Raji (cell line): ENCODE data around the gene FCN1.

Experiments
- POLR2A ChIP-seq: IDR thresholded peaks from 2 replicates; pipeline ENCODE4 v1.6.1; 2011; ENCODE audit warnings: low read depth, low read length, control low read depth; ENCODE audit not compliant: insufficient read depth

Gene FCN1

GRCh38 chr9:134896834-134897583, 20.7 kb downstream of the FCN1 start:
- no peak for TF ChIP-seq POLR2A

GRCh38 chr9:134895908-134896833, 21.5 kb downstream of the FCN1 start:
- no peak for TF ChIP-seq POLR2A

GRCh38 chr9:134895567-134895907, 22.2 kb downstream of the FCN1 start:
- no peak for TF ChIP-seq POLR2A

GRCh38 chr9:134895097-134895496, 22.6 kb downstream of the FCN1 start:
- no peak for TF ChIP-seq POLR2A

DNA sequence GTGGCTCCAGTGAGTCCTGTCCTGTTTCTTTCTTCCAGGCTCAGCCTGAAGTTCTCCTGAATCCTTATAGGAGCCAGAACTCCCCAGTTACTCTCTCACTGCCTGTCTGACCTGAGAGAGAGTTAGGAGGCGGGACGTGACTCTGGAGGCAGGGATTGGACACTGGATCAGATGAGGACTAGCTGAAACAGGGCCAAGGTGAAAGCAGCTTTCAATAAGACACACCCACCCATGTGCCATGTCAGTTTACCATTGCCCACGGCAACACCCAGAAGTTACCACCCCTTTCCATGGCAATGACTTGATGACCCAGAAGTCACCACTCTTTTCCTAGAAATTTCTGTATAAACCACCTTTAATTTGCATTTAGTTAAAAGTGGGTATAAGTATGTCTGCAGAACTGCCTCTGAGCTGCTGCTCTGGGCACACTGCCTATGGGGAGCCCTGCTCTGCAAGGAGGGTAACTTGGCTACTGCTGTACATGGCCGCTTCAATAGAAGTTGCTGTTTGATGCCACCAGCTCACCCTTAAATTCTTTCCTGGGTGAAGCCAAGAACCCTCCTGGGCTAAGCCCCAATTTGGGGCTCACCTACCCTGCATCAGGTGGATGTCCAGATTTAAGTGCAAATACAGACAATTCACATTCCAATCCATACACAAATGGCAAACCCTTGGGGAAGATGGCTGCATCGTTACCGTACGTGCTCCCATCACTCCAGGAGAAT, 23.4 kb downstream of the FCN1 start:
- no peak for TF ChIP-seq POLR2A

DNA sequence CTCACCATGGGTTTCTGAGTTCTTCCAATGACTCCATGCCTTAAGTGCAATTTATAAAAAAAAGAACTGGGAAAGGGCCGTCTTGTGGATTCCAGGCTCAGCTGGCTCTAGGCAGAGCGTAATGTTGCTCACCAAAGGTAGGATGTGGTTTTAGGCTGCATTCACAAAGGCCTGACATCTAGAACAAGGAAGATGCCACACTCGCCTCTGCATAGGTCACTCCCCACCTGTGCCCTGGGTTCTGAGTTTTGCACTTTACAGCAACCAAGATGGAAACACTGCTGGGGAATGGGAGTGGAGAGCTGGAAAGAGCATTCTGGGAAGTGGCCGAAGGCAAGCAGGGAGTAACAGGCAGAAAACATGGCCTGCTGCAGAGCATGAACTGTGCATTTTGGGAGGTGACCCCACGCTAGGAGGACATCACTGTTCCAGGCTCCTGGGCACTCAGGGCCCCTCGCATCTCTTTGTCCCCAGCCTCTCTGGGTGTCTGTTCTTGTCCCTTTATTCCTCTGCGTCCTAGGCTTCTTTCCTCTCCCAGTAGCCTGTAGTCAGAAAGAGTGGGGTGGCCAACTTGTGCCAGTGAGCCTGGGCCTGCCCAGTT, 24.8 kb downstream of the FCN1 start:
- no peak for TF ChIP-seq POLR2A

GRCh38 chr9:134892221-134892620, 25.5 kb downstream of the FCN1 start:
- TF ChIP-seq POLR2A: no peak

GRCh38 chr9:134891713-134892112, 26.0 kb downstream of the FCN1 start:
- TF ChIP-seq POLR2A: no peak

- no peak for TF ChIP-seq POLR2A
These were observed 26.7 kb downstream of the FCN1 start for GRCh38 chr9:134891053-134891452.

DNA sequence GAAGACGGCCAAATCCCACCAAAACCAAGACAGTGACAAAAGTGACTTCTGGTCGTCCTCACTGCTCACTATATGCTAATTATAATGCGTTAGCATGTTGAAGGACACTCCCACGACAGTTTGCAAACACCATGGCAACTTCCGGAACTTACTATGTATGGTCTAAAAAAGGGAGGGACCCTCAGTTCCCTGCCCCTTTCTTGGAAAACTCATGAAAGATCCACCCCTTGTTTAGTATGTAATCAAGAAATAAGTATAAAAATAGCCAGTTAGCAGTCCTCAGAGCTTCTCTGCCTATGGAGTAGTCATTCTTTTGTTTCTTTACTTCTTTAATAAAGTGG, 27.6 kb downstream of the FCN1 start:
- no peak for TF ChIP-seq POLR2A

DNA sequence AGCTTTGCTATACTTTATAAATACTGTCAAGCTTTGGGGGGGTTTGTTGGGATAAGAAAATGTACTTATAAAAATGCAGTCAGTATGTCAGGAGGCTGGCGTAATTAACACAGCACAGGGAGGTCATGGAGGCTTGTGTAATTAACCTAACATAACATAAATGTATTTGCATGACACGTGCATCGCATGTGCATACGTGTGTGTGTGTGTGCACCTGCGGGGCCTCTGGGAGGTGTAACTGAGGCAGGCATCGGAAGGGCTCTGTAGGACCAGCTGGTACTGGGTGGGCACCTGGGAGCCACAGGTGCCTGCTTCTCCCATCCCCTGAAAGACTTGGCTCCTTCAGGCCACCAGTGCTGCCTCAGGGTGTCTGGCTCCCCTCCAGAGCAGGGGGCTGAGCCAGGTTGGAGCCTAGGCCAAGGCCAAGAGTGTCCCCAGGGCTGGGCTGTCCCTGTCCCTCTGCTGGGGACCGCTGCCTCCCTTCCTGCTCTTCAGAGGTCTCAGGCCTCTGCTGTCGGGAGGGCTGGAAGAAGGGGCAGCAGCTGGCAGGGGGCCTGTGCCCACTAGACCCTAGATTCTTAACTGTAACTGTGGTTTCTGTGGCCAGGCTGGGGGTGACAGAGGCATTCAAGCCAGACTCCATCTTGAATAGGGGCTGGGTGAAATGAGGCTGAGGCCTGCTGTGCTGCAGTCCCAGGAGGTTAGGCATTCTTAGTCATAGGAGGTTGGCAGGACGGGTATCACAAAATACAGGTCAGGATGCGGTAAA, 28.1 kb downstream of the FCN1 start:
- no peak for TF ChIP-seq POLR2A

GRCh38 chr9:134888603-134889190, 29.0 kb downstream of the FCN1 start:
- TF ChIP-seq POLR2A: no peak

- TF ChIP-seq POLR2A: no peak
These were observed 29.8 kb downstream of the FCN1 start for GRCh38 chr9:134887686-134888602.
